GM18520 (cell line): ENCODE data around the gene ATG5.
A peak's percentile ranks its signal among the peaks of the same experiment; 100 is the strongest.

Source experiments
- ATAC-seq: cut with Tn5 transposase; IDR thresholded peaks from one replicate; pipeline ENCODE4 v1.9.1; 2021; ENCODE audit not compliant: unreplicated experiment

Gene ATG5

GRCh38 chr6:106226676-106227075 is 98.9 kb downstream of the ATG5 start:
- ATAC-seq = no peak

- ATAC-seq = no peak
Observed at GRCh38 chr6:106225581-106225980, 100.0 kb downstream of the ATG5 start.

- ATAC-seq = peak; percentile 45
Observed at GRCh38 chr6:106223300-106223930, 102.1 kb downstream of the ATG5 start.

- ATAC-seq = peak; percentile 42
Observed at GRCh38 chr6:106220485-106220884, 105.1 kb downstream of the ATG5 start.

GRCh38 chr6:106216527-106216926 is 109.0 kb downstream of the ATG5 start:
- no peak for ATAC-seq

- ATAC-seq = no peak
Observed at GRCh38 chr6:106215608-106216007, 110.0 kb downstream of the ATG5 start.

- ATAC-seq = no peak
Observed at GRCh38 chr6:106214531-106214930, 111.0 kb downstream of the ATG5 start.

- ATAC-seq = no peak
Observed at GRCh38 chr6:106213660-106214289, 111.8 kb downstream of the ATG5 start.

GRCh38 chr6:106212576-106212975 is 113.0 kb downstream of the ATG5 start:
- no peak for ATAC-seq

- peak; percentile 68 for ATAC-seq
Observed at GRCh38 chr6:106206905-106207304, 118.7 kb downstream of the ATG5 start.

GRCh38 chr6:106204961-106205360 is 120.6 kb downstream of the ATG5 start:
- no peak for ATAC-seq

GRCh38 chr6:106199998-106200397 is 125.6 kb downstream of the ATG5 start:
- ATAC-seq = no peak

GRCh38 chr6:106199331-106199730 is 126.2 kb downstream of the ATG5 start:
- no peak for ATAC-seq

- no peak for ATAC-seq
Observed at GRCh38 chr6:106197441-106197840, 128.1 kb downstream of the ATG5 start.

- ATAC-seq = no peak
Observed at GRCh38 chr6:106194949-106195921, 130.3 kb downstream of the ATG5 start.

GRCh38 chr6:106192824-106193223 is 132.7 kb downstream of the ATG5 start:
- ATAC-seq = no peak

- no peak for ATAC-seq
Observed at GRCh38 chr6:106188104-106188794, 137.3 kb downstream of the ATG5 start.

GRCh38 chr6:106187424-106187982 is 138.1 kb downstream of the ATG5 start:
- ATAC-seq = no peak

- ATAC-seq = no peak
Observed at GRCh38 chr6:106186714-106187113, 138.8 kb downstream of the ATG5 start.

- no peak for ATAC-seq
Observed at GRCh38 chr6:106186172-106186571, 139.4 kb downstream of the ATG5 start.

- ATAC-seq = no peak
Observed at GRCh38 chr6:106185615-106186014, 139.9 kb downstream of the ATG5 start.
